Cardiac muscle cell (in vitro differentiated cells and primary cell): Measurements from ENCODE around the gene PROX2. TPM values are rescaled to one million over a fixed set of nuclear protein-coding genes. Genes with fewer than 3 reads are reported as not detected.
A peak's percentile ranks its signal among the peaks of the same experiment; 100 is the strongest.

Source experiments
- DNase-seq, 2 donors: peaks; one replicate each; pipeline versions ENCODE4 v3.0.0 to v3.0.0-alpha.2; 2010 to 2017; ENCODE audit warnings: low read depth in 1 of 2, low spot score in 1 of 2
- H3K27ac ChIP-seq: fragments of 200-600 bp; sonication (generic); 2 replicates; pipeline ENCODE4 v1.5.1; 2016
- H3K27me3 ChIP-seq: fragments of 200-600 bp; sonication (generic); 2 replicates; pipeline ENCODE4 v1.6.0; 2016; ENCODE audit warnings: control low read depth
- H3K36me3 ChIP-seq: fragments of 200-600 bp; sonication (generic); 2 replicates; pipeline ENCODE4 v1.5.1; 2016; ENCODE audit warnings: control low read depth
- H3K4me1 ChIP-seq: fragments of 200-600 bp; sonication (generic); 2 replicates; pipeline ENCODE4 v1.8.1; 2017; ENCODE audit warnings: low read depth, mild to moderate bottlenecking, mixed run types
- H3K4me3 ChIP-seq: fragments of 200-600 bp; sonication (generic); 2 replicates; pipeline ENCODE4 v1.5.1; 2016; ENCODE audit warnings: mild to moderate bottlenecking
- H3K9me3 ChIP-seq: fragments of 200-600 bp; sonication (generic); 2 replicates; pipeline ENCODE4 v1.5.1; 2017; ENCODE audit warnings: low read depth, mild to moderate bottlenecking, control low read depth
- CTCF ChIP-seq: IDR thresholded peaks from 2 replicates; pipeline ENCODE4 v1.5.1; 2012; ENCODE audit warnings: low read depth, mild to moderate bottlenecking, low read length
- polyA plus RNA-seq: library from polyadenylated mRNA; unstranded; fragments of >200 nt; fragmentation: Nextera tagmentation; extraction: Ambion mirVana; gene quantifications from 2 replicates; pipeline ENCODE4 v1.2.1, GENCODE V29; 2016
- total RNA-seq: library from RNA; depleted of rRNA; stranded (reverse); fragments of >200 nt; gene quantifications from 2 replicates; pipeline ENCODE4 v1.2.3, GENCODE V29; 2016

The PROX2 gene
- total and polyA plus RNA-seq, 2 experiments from 2014 or later: 0.75 TPM; not detected in 1

GRCh38 chr14:74841230-74842207 lies 34.4 kb downstream of the PROX2 start:
- no peaks in the 10 kb centered on the region for H3K27me3 ChIP-seq
- no peak overlapping the region for H3K4me3 ChIP-seq
- no peak for TF ChIP-seq CTCF

GRCh38 chr14:74840603-74841030 lies 35.3 kb downstream of the PROX2 start:
- DNase-seq: no peak
- TF ChIP-seq CTCF: no peak
- no peaks in the 10 kb centered on the region for H3K27me3 ChIP-seq
- peaks cover 4% of the 10 kb centered on the region for H3K36me3 ChIP-seq
- H3K4me3 ChIP-seq: no peak overlapping the region
- no peak overlapping the region for H3K27ac ChIP-seq
- no peaks in the 10 kb centered on the region for H3K9me3 ChIP-seq
- no peaks in the 10 kb centered on the region for H3K4me1 ChIP-seq

More at GRCh38 chr14:74841230-74842207, 34.4 kb downstream of the PROX2 start:
- Histone ChIP-seq H3K36me3 (no peaks in the 10 kb centered on the region), H3K27ac (no peak overlapping the region), H3K4me1 (no peaks in the 10 kb centered on the region), H3K9me3 (no peaks in the 10 kb centered on the region)
- DNase-seq: no peak

- Histone ChIP-seq H3K4me1 (no peaks in the 10 kb centered on the region), H3K36me3 (peaks cover 10% of the 10 kb centered on the region), H3K27ac (no peak overlapping the region), H3K9me3 (no peaks in the 10 kb centered on the region), H3K4me3 (no peak overlapping the region), H3K27me3 (no peaks in the 10 kb centered on the region)
- no peak for DNase-seq
- no peak for TF ChIP-seq CTCF
Measured at GRCh38 chr14:74838166-74838565, 37.8 kb downstream of the PROX2 start.

GRCh38 chr14:74836251-74836960 lies 39.5 kb downstream of the PROX2 start:
- Histone ChIP-seq H3K4me3 (no peak overlapping the region), H3K27me3 (no peaks in the 10 kb centered on the region), H3K27ac (no peak overlapping the region), H3K4me1 (no peaks in the 10 kb centered on the region), H3K9me3 (no peaks in the 10 kb centered on the region), H3K36me3 (peaks cover 12% of the 10 kb centered on the region)
- no peak for TF ChIP-seq CTCF
- DNase-seq: no peak

DNA sequence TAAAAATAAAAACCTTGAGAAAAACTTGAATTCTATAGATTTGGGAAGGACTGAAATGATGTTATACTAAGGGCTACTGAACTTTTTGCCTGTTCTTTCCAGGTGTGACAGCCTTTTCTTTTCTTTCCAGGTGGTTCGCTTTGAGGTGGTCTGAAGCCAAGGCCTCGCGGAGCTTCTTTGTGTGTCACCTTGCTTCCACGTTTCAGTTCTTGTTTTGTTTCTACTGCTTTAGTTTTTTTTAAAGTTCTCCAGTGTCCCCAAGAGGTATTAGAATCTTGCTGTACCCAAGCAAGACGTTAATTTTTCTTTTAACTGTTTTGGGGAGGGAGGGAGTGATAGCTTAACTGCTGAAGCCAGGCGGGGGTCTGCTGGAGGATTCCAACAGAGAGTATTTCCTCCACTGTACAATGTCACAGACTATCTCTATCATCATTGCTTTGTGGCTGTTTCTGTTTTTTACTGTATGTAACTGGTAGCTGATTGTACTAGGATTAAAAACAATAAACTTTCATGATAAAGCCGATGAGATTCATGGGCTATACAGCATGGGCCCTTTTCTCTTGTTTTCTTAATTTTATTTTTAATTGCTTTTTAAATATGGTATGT lies 40.2 kb downstream of the PROX2 start:
- Histone ChIP-seq H3K4me1 (no peaks in the 10 kb centered on the region), H3K9me3 (no peaks in the 10 kb centered on the region), H3K36me3 (peaks cover 17% of the 10 kb centered on the region), H3K27me3 (no peaks in the 10 kb centered on the region), H3K4me3 (no peak overlapping the region), H3K27ac (peak overlapping the region; percentile 27)
- no peak for TF ChIP-seq CTCF
- DNase-seq: no peak
